ENCODE results near the gene JAGN1. TPM values are rescaled to one million over a fixed set of nuclear protein-coding genes. Genes with fewer than 3 reads are reported as not detected.

JAGN1 gene
- total and polyA plus RNA-seq, 9 of the 15 experiments (the other 6 are each of a cell fraction or from before 2014, with no cell fraction given) = 31.6 to 77.8 (median 40.3) TPM

- TF ChIP-seq ZNF407 (IDR thresholded peaks at IDR 0.05; ENCODE audit: low read depth) = peak; percentile 54; the same call in 1 of the 2 replicates
- TF ChIP-seq BCOR (IDR thresholded peaks at IDR 0.05) = peak; percentile 46; the same call in 1 of the 2 replicates
- TF ChIP-seq RNF2 (IDR thresholded peaks at IDR 0.05) = peak; percentile 51; the same call in 1 of the 2 replicates
- peak in 1 of 2 experiments; percentile 27; a peak in 1 of 4 replicates for TF ChIP-seq SIN3A (IDR thresholded peaks at IDR 0.05; ENCODE audit: borderline replicate concordance in 2 of 2, control insufficient read depth in 1 of 2, low read depth in 2 of 2, low read length in 2 of 2)
- peak; percentile 90 to 93 for TF ChIP-seq MAZ (CRISPR knock-in tag; conservative IDR thresholded peaks at IDR 0.05 in 1 of 2, IDR thresholded peaks at IDR 0.05 in 1 of 2)
- no peak for TF ChIP-seq NFYB (IDR thresholded peaks at IDR 0.05; ENCODE audit: extremely low read depth, insufficient read length)
- TF ChIP-seq EP400 (IDR thresholded peaks at IDR 0.05) = peak; percentile 64
- TF ChIP-seq KLF16 (IDR thresholded peaks at IDR 0.05) = 0 out of 2 replicates have a peak, but pooled peaks have one; percentile 33
- peak; percentile 66 for TF ChIP-seq HCFC1 (IDR thresholded peaks at IDR 0.05; ENCODE audit: low read depth, low read length)
- peak; percentile 68 for TF ChIP-seq GABPB1 (CRISPR knock-in tag; IDR thresholded peaks at IDR 0.05)
- TF ChIP-seq MTA3 (IDR thresholded peaks at IDR 0.05; ENCODE audit: borderline replicate concordance) = peak; percentile 94
- peak; percentile 35; the same call in 1 of the 2 replicates for TF ChIP-seq NR2C2 (CRISPR knock-in tag; IDR thresholded peaks at IDR 0.05)
- TF ChIP-seq NR2C2 (tag; IDR thresholded peaks at IDR 0.05) = peak; percentile 78; the same call in 1 of the 2 replicates
Observed at GRCh38 chr3:9862391-9863057, 27.9 kb upstream of the JAGN1 start (continued).

Measured in K562 (cell line).